Skeletal muscle satellite cell (primary cell): ENCODE results near the gene SH2D1A.

Source experiments
- H3K27me3 ChIP-seq: 2 replicates; pipeline ENCODE4 v1.7.0; 2013; ENCODE audit warnings: low read length; ENCODE audit not compliant: control insufficient read depth, insufficient read depth
- H3K36me3 ChIP-seq: 2 replicates; pipeline ENCODE4 v1.7.0; 2013; ENCODE audit warnings: mild to moderate bottlenecking, control low read depth, low read length; ENCODE audit not compliant: insufficient read depth
- H3K4me1 ChIP-seq: 2 replicates; pipeline ENCODE4 v1.7.0; 2013; ENCODE audit warnings: low read length; ENCODE audit not compliant: control insufficient read depth, insufficient read depth
- H3K4me2 ChIP-seq: 2 replicates; pipeline ENCODE4 v1.7.0; 2013; ENCODE audit warnings: mild to moderate bottlenecking, low read length
- H3K4me3 ChIP-seq: 2 replicates; pipeline ENCODE4 v1.7.0; 2013; ENCODE audit warnings: low read length
- H3K9ac ChIP-seq: 2 replicates; pipeline ENCODE4 v1.7.0; 2013; ENCODE audit warnings: mild to moderate bottlenecking, low read depth, low read length, moderate library complexity
- H3K9me3 ChIP-seq: replicated peaks from 2 replicates; pipeline ENCODE4 v1.7.0; 2013; ENCODE audit warnings: mild to moderate bottlenecking, control low read depth, low read length

The SH2D1A gene

DNA sequence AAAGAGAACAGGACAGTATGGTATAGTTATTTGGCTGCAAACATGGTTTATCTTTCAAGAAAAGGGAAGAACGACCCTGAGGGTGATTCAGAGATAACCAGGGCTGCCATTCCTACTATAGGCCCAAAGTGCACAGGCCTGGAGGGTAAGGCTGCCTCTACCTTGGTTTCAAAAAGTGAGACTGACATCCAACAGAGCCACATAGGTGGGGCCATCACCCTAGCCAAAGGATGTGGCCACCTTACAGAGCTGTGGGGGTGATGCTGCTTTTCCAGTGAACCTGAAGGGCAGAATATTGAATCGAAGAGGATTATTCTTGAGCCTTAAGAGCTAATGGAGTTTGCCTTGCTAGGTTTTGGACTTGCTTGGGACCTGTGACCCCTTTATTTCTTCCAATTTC, 15.7 kb downstream of the SH2D1A start:
- no peak overlapping the region for H3K4me2 ChIP-seq
- no peaks in the 10 kb centered on the region for H3K4me1 ChIP-seq
- no peak overlapping the region for H3K9ac ChIP-seq
- H3K4me3 ChIP-seq: no peak overlapping the region
- no peaks in the 10 kb centered on the region for H3K27me3 ChIP-seq
- H3K36me3 ChIP-seq: no peaks in the 10 kb centered on the region
- no peaks in the 10 kb centered on the region for H3K9me3 ChIP-seq

GRCh38 chrX:124362761-124363160, 16.4 kb downstream of the SH2D1A start:
- no peak overlapping the region for H3K9ac ChIP-seq
- no peak overlapping the region for H3K4me2 ChIP-seq
- no peaks in the 10 kb centered on the region for H3K36me3 ChIP-seq
- no peak overlapping the region for H3K4me3 ChIP-seq
- H3K9me3 ChIP-seq: no peaks in the 10 kb centered on the region
- no peaks in the 10 kb centered on the region for H3K27me3 ChIP-seq
- H3K4me1 ChIP-seq: no peaks in the 10 kb centered on the region

DNA sequence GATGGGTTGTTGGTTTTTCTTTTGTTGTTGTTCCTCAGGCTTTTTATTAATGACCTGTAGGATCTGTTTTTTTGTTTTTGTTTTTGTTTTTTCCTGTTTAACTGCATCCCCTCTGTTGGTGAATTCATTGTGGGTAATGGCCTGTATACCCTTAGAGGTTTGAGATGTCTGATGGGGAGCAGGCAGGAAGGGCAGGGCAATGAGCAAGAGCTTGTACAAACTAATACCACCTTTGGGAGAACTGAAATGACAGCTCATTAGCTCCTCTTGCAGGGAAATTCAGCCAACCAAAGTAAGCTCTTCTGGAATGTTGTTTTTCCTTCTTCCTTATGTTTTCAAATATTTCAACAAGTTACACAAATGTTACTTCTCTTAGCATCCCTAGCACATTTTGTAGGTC, 23.4 kb downstream of the SH2D1A start:
- H3K27me3 ChIP-seq: no peaks in the 10 kb centered on the region
- H3K9ac ChIP-seq: no peak overlapping the region
- H3K4me2 ChIP-seq: no peak overlapping the region
- no peaks in the 10 kb centered on the region for H3K4me1 ChIP-seq
- no peaks in the 10 kb centered on the region for H3K36me3 ChIP-seq
- no peaks in the 10 kb centered on the region for H3K9me3 ChIP-seq
- H3K4me3 ChIP-seq: no peak overlapping the region

GRCh38 chrX:124373348-124373747, 27.0 kb downstream of the SH2D1A start:
- no peak overlapping the region for H3K4me3 ChIP-seq
- H3K4me2 ChIP-seq: no peak overlapping the region
- H3K9me3 ChIP-seq: no peaks in the 10 kb centered on the region
- H3K27me3 ChIP-seq: no peaks in the 10 kb centered on the region
- H3K9ac ChIP-seq: no peak overlapping the region
- H3K36me3 ChIP-seq: no peaks in the 10 kb centered on the region
- H3K4me1 ChIP-seq: no peaks in the 10 kb centered on the region

- no peaks in the 10 kb centered on the region for H3K36me3 ChIP-seq
- no peaks in the 10 kb centered on the region for H3K4me1 ChIP-seq
- no peak overlapping the region for H3K4me3 ChIP-seq
- H3K4me2 ChIP-seq: no peak overlapping the region
- no peaks in the 10 kb centered on the region for H3K27me3 ChIP-seq
- no peak overlapping the region for H3K9ac ChIP-seq
- no peaks in the 10 kb centered on the region for H3K9me3 ChIP-seq
Measured at GRCh38 chrX:124378643-124379042, 32.3 kb downstream of the SH2D1A start.

- H3K9me3 ChIP-seq: no peaks in the 10 kb centered on the region
- no peaks in the 10 kb centered on the region for H3K27me3 ChIP-seq
- H3K9ac ChIP-seq: no peak overlapping the region
Measured at GRCh38 chrX:124383354-124383753, 37.0 kb downstream of the SH2D1A start.

GRCh38 chrX:124386401-124386800, 40.0 kb downstream of the SH2D1A start:
- Histone ChIP-seq H3K4me1 (no peaks in the 10 kb centered on the region), H3K36me3 (no peaks in the 10 kb centered on the region), H3K9me3 (no peaks in the 10 kb centered on the region), H3K27me3 (no peaks in the 10 kb centered on the region), H3K4me3 (no peak overlapping the region), H3K4me2 (no peak overlapping the region), H3K9ac (no peak overlapping the region)

More at GRCh38 chrX:124383354-124383753, 37.0 kb downstream of the SH2D1A start:
- Histone ChIP-seq H3K4me3 (no peak overlapping the region), H3K36me3 (no peaks in the 10 kb centered on the region), H3K4me2 (no peak overlapping the region), H3K4me1 (no peaks in the 10 kb centered on the region)

GRCh38 chrX:124388562-124388961, 42.2 kb downstream of the SH2D1A start:
- Histone ChIP-seq H3K4me3 (no peak overlapping the region), H3K4me1 (no peaks in the 10 kb centered on the region), H3K36me3 (no peaks in the 10 kb centered on the region)

GRCh38 chrX:124392794-124393193, 46.4 kb downstream of the SH2D1A start:
- Histone ChIP-seq H3K27me3 (no peaks in the 10 kb centered on the region), H3K9me3 (no peaks in the 10 kb centered on the region), H3K4me2 (no peak overlapping the region), H3K36me3 (no peaks in the 10 kb centered on the region), H3K4me3 (no peak overlapping the region), H3K4me1 (no peaks in the 10 kb centered on the region), H3K9ac (no peak overlapping the region)

More at GRCh38 chrX:124388562-124388961, 42.2 kb downstream of the SH2D1A start:
- no peaks in the 10 kb centered on the region for H3K27me3 ChIP-seq
- H3K9ac ChIP-seq: no peak overlapping the region
- H3K9me3 ChIP-seq: no peaks in the 10 kb centered on the region
- no peak overlapping the region for H3K4me2 ChIP-seq

DNA sequence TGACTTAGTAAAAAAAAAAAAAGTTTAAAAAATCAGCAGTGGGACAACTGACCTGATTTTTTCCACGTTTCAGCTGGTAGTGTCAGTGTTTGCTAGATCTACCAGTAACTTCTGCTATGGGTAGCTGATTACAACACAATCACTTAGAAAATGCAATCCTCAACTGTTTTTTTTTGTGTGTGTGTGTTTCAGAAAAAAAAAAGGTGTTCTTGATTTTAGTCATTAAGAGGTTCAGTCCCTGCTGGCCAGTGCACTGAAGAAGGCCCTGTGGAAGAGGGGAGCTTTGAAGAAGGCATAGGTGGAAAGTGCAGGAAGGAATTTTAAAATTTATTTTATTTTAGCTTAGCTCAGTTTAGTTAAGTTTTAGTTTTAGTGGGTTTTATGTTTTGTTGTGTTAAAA, 46.9 kb downstream of the SH2D1A start:
- Histone ChIP-seq H3K4me1 (no peaks in the 10 kb centered on the region), H3K9ac (no peak overlapping the region), H3K27me3 (no peaks in the 10 kb centered on the region), H3K4me3 (no peak overlapping the region), H3K9me3 (no peaks in the 10 kb centered on the region), H3K4me2 (no peak overlapping the region), H3K36me3 (no peaks in the 10 kb centered on the region)

GRCh38 chrX:124393659-124394058, 47.3 kb downstream of the SH2D1A start:
- H3K9ac ChIP-seq: no peak overlapping the region
- no peak overlapping the region for H3K4me3 ChIP-seq
- no peaks in the 10 kb centered on the region for H3K36me3 ChIP-seq
- H3K9me3 ChIP-seq: no peaks in the 10 kb centered on the region
- H3K27me3 ChIP-seq: no peaks in the 10 kb centered on the region
- no peaks in the 10 kb centered on the region for H3K4me1 ChIP-seq
- H3K4me2 ChIP-seq: no peak overlapping the region

- H3K4me1 ChIP-seq: no peaks in the 10 kb centered on the region
- no peaks in the 10 kb centered on the region for H3K9me3 ChIP-seq
- H3K4me3 ChIP-seq: no peak overlapping the region
- no peak overlapping the region for H3K9ac ChIP-seq
- no peaks in the 10 kb centered on the region for H3K36me3 ChIP-seq
- H3K27me3 ChIP-seq: no peaks in the 10 kb centered on the region
- no peak overlapping the region for H3K4me2 ChIP-seq
Measured at GRCh38 chrX:124395145-124395880, 49.0 kb downstream of the SH2D1A start.
